Endothelial cell of hepatic sinusoid (primary cell): ENCODE data around the gene FHIT.

Source experiments
- in situ Hi-C: cut with HindIII; loops from 2 replicates; pipeline ENCODE4 v1.10.0; 2017; ENCODE audit warnings: low sequenced_read_pairs

The FHIT gene

GRCh38 chr3:60659098-60659497, 592.2 kb downstream of the FHIT start:
- in situ Hi-C loops: no loop called here

- in situ Hi-C loops: no loop called here
These were observed 593.3 kb downstream of the FHIT start for GRCh38 chr3:60657972-60658371.

- in situ Hi-C loops: no loop called here
These were observed 598.4 kb downstream of the FHIT start for GRCh38 chr3:60652829-60653228.

GRCh38 chr3:60651799-60652198, 599.5 kb downstream of the FHIT start:
- in situ Hi-C loops: no loop called here

- in situ Hi-C loops: no loop called here
These were observed 601.1 kb downstream of the FHIT start for GRCh38 chr3:60650171-60650570.

GRCh38 chr3:60645801-60646200, 605.5 kb downstream of the FHIT start:
- in situ Hi-C loops: no loop called here

GRCh38 chr3:60643831-60644230, 607.4 kb downstream of the FHIT start:
- in situ Hi-C loops: no loop called here

- in situ Hi-C loops: no loop called here
These were observed 609.9 kb downstream of the FHIT start for GRCh38 chr3:60641354-60641753.

- in situ Hi-C loops: no loop called here
These were observed 614.4 kb downstream of the FHIT start for GRCh38 chr3:60636846-60637245.

- in situ Hi-C loops: no loop called here
These were observed 617.6 kb downstream of the FHIT start for GRCh38 chr3:60633644-60634043.

- in situ Hi-C loops: no loop called here
These were observed 619.7 kb downstream of the FHIT start for GRCh38 chr3:60631509-60631908.

- in situ Hi-C loops: no loop called here
These were observed 620.3 kb downstream of the FHIT start for GRCh38 chr3:60630953-60631352.

GRCh38 chr3:60629816-60630215, 621.4 kb downstream of the FHIT start:
- in situ Hi-C loops: no loop called here

GRCh38 chr3:60622349-60622748, 628.9 kb downstream of the FHIT start:
- in situ Hi-C loops: no loop called here

- in situ Hi-C loops: no loop called here
These were observed 634.1 kb downstream of the FHIT start for GRCh38 chr3:60617188-60617587.

- in situ Hi-C loops: no loop called here
These were observed 637.4 kb downstream of the FHIT start for GRCh38 chr3:60613769-60614303.

- in situ Hi-C loops: no loop called here
These were observed 640.7 kb downstream of the FHIT start for GRCh38 chr3:60610441-60611112.

GRCh38 chr3:60609446-60609845, 641.8 kb downstream of the FHIT start:
- in situ Hi-C loops: no loop called here

GRCh38 chr3:60603860-60604259, 647.4 kb downstream of the FHIT start:
- in situ Hi-C loops: no loop called here

- in situ Hi-C loops: no loop called here
These were observed 650.4 kb downstream of the FHIT start for GRCh38 chr3:60600848-60601247.

- in situ Hi-C loops: no loop called here
These were observed 651.7 kb downstream of the FHIT start for GRCh38 chr3:60599586-60599985.

GRCh38 chr3:60598671-60599070, 652.6 kb downstream of the FHIT start:
- in situ Hi-C loops: no loop called here

GRCh38 chr3:60594025-60594424, 657.2 kb downstream of the FHIT start:
- in situ Hi-C loops: no loop called here
